Ishikawa (cell line): ENCODE measurements around the gene TOP1.

Experiments
- CEBPB ChIP-seq: IDR thresholded peaks from 2 replicates; pipeline ENCODE4 v1.6.1; 2012
- CREB1 ChIP-seq: IDR thresholded peaks from 2 replicates; pipeline ENCODE4 v1.6.1; 2012; ENCODE audit warnings: low read depth
- EGR1 ChIP-seq: IDR thresholded peaks from 2 replicates; pipeline ENCODE4 v1.6.1; 2012
- FOXM1 ChIP-seq: IDR thresholded peaks from 2 replicates; pipeline ENCODE4 v1.6.1; 2012; ENCODE audit warnings: low read depth, borderline replicate concordance
- NFIC ChIP-seq: IDR thresholded peaks from 2 replicates; pipeline ENCODE4 v1.6.1; 2012
- RAD21 ChIP-seq: IDR thresholded peaks from 2 replicates; pipeline ENCODE4 v1.6.1; 2012; ENCODE audit warnings: low read depth
- ZBTB7A ChIP-seq: IDR thresholded peaks from 2 replicates; pipeline ENCODE4 v1.6.1; 2012; ENCODE audit warnings: low read depth
- TF ChIP-seq, protein P1 (sequence below): IDR thresholded peaks from 2 replicates; pipeline ENCODE4 v1.6.1; 2012
- TF ChIP-seq, protein P2 (sequence below): IDR thresholded peaks from 2 replicates; pipeline ENCODE4 v1.6.1; 2012; ENCODE audit warnings: low read depth, mild to moderate bottlenecking

GRCh38 chr20:41000628-41001027, 28.0 kb upstream of the TOP1 start:
- TF ChIP-seq, protein P1, sequence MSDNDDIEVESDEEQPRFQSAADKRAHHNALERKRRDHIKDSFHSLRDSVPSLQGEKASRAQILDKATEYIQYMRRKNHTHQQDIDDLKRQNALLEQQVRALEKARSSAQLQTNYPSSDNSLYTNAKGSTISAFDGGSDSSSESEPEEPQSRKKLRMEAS, result no peak
- TF ChIP-seq CREB1 (no peak), CEBPB (no peak), ZBTB7A (no peak), RAD21 (no peak), FOXM1 (no peak), NFIC (no peak), EGR1 (no peak)
- TF ChIP-seq, protein P2, sequence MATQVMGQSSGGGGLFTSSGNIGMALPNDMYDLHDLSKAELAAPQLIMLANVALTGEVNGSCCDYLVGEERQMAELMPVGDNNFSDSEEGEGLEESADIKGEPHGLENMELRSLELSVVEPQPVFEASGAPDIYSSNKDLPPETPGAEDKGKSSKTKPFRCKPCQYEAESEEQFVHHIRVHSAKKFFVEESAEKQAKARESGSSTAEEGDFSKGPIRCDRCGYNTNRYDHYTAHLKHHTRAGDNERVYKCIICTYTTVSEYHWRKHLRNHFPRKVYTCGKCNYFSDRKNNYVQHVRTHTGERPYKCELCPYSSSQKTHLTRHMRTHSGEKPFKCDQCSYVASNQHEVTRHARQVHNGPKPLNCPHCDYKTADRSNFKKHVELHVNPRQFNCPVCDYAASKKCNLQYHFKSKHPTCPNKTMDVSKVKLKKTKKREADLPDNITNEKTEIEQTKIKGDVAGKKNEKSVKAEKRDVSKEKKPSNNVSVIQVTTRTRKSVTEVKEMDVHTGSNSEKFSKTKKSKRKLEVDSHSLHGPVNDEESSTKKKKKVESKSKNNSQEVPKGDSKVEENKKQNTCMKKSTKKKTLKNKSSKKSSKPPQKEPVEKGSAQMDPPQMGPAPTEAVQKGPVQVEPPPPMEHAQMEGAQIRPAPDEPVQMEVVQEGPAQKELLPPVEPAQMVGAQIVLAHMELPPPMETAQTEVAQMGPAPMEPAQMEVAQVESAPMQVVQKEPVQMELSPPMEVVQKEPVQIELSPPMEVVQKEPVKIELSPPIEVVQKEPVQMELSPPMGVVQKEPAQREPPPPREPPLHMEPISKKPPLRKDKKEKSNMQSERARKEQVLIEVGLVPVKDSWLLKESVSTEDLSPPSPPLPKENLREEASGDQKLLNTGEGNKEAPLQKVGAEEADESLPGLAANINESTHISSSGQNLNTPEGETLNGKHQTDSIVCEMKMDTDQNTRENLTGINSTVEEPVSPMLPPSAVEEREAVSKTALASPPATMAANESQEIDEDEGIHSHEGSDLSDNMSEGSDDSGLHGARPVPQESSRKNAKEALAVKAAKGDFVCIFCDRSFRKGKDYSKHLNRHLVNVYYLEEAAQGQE, result no peak
